ENCODE results near the gene PTPRB. TPM values are rescaled to one million over a fixed set of nuclear protein-coding genes. Genes with fewer than 3 reads are reported as not detected.

Gene PTPRB
- total and polyA plus RNA-seq, 2 of the 8 experiments (the other 6 are each of a cell fraction or from before 2014, with no cell fraction given), result 0.36 to 0.58 TPM

GRCh38 chr12:70485704-70486103 is 151.5 kb downstream of the PTPRB start (continued):
- TF ChIP-seq CTCF (IDR thresholded peaks at IDR 0.05; ENCODE audit: control extremely low read depth in 1 of 3, insufficient read depth in 1 of 3, low read depth in 1 of 3, low read length in 3 of 3), result no peak
- TF ChIP-seq NRF1 (IDR thresholded peaks at IDR 0.05; ENCODE audit: low read depth, low read length), result no peak
- no peak for TF ChIP-seq KDM1A (IDR thresholded peaks at IDR 0.05; ENCODE audit: borderline replicate concordance, low read length)
- TF ChIP-seq FOSL1 (IDR thresholded peaks at IDR 0.05; ENCODE audit: insufficient read depth, low read depth, low read length), result no peak

Measured in H1 (cell line).